Limb (tissue), 2 donors: ENCODE results near the gene TLK2.
A peak's percentile ranks its signal among the peaks of the same experiment; 100 is the strongest.

Experiments
- DNase-seq, 2 donors: peaks; one replicate each; pipeline ENCODE4 v3.0.0-alpha.2; 2016; ENCODE audit errors: extremely low spot score in 2 of 2

The TLK2 gene

DNA sequence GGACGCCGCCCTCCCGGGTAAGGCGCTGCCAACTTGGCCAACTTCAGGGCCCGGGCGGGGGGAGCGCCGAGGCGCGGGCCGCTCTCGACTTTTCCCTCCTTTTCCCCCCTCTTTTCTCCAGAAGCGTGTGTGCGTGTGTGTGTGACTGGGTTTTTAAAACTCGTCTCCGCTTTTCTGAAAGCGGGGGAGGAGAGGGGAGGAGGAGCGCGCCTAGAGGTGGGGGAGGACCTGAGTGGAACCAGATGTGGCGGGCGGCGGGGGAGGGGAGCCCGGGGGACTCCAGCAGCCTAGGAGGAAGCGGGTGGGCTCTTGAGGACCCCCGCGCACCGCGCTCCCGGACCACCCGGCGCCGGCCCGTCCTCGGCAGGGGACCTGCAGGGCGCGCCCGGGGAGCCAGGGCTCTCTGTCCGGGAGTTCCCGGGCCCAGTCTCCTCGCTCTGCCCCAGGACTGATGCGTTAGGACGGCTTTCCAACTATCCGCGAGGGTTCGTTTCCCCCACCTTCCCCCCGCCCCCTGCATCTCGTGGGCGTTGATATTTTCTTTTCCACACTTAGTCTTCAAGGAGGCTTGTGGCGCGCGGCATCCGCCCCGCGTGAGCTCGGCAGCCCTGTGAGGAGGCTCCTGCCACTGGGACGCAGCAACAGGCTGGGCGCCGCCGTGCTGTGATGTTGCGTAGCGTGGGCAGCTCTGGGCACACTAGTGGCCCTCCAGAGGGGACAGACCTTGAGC lies 149.4 kb downstream of the TLK2 start:
- peak; percentile 73 to 87 for DNase-seq

- peak in 1 of 2 donors; percentile 65 for DNase-seq
Measured at GRCh38 chr17:62628831-62629555, 150.4 kb downstream of the TLK2 start.

- no peak for DNase-seq
Measured at GRCh38 chr17:62629556-62630364, 151.1 kb downstream of the TLK2 start.

DNA sequence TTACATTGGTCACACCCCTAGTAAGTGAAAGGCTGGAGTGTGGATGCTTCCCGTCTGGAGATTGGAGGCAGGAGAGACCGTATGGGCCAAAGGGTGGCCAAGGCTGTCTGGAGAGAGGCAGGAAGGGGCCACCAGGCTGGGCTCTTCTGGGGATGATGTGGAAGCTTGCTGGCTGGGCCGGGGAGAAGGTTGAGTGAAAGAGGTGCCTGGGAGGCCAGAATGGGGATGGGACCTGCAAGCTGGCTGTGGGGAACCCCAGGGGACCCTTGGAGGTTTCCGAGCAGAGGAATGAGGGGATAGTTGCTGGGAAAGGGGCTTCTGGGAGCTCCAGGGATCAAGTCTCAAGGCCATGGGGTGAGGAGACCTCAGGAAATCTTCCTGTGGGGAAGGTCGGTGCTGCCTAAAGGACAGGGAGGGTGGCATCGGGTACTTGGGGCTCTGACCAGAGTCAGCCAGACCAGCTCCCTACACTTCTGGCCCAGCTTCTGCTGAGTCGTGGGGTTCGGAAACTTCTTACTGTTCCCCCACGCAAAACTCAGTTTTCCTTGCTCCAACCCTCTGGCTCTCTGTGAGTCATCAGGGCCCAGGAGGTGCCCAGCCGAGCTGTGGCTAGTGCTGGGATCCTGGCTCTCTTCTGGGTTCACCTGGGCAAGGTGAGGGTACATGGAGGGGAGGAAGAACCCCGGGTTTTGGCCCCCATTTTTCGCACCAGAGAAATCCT lies 151.9 kb downstream of the TLK2 start:
- DNase-seq: no peak

- DNase-seq: no peak
Measured at GRCh38 chr17:62631086-62631935, 152.7 kb downstream of the TLK2 start.

GRCh38 chr17:62631936-62632924 lies 153.6 kb downstream of the TLK2 start:
- no peak for DNase-seq

- no peak for DNase-seq
Measured at GRCh38 chr17:62637809-62638208, 159.2 kb downstream of the TLK2 start.

DNA sequence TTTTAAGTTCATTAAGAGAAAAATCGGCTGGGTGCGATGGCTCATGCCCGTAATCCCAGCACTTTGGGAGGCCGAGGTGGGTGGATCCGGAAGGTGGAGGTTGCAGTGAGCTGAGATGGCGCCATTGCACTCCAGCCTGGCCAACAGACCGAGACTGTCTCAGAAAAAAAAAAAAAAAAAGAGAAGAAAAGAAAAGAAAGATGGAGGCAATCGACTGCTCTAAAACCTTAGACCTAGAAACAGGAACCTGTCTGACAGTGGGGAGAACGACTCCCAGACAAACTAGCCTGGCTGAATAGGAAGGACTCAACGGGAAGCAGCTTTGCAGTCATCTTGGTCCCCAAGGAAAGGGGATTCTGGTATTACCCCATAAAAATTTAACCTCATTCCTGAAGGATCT lies 162.5 kb downstream of the TLK2 start:
- no peak for DNase-seq

DNA sequence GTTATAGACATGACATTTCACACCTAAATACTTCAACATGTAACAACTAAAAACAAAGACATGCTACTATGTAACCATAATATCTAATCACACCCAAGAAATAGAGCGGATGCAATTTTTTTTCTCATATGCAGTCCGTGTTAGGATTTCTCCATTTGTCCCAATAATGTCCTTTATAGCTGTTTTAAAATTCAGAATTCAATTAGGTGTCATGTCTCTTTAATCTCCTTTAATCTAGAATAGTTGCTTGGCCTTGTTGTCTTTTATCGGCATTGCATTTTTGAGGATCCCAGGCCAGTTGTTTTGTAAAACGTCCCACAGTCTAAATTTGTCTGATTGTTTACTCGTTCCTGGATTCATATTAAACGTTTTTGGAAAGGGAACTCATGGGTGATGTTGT lies 163.3 kb downstream of the TLK2 start:
- DNase-seq: no peak

DNA sequence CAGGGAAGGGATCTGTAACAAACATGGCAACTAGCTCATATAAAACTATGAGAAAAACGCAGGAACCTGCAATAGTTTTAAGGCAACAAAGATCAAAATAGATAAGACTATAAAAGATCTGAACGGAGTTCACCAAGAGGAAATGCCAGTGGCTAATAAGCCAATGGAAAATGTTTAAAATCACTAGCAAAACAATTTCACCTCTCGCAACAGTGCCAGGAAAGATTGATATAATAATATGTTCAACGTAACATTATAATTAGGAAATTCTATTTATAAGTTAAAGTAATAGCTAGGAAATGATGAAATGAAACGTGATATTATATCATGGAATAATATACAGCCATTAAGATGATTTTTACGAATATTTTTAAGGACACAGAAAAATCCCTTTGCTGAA lies 164.9 kb downstream of the TLK2 start:
- no peak for DNase-seq

- DNase-seq: no peak
Measured at GRCh38 chr17:62644487-62645173, 166.0 kb downstream of the TLK2 start.

GRCh38 chr17:62648251-62648955 lies 169.8 kb downstream of the TLK2 start:
- no peak for DNase-seq

GRCh38 chr17:62648956-62649294 lies 170.3 kb downstream of the TLK2 start:
- DNase-seq: no peak

DNA sequence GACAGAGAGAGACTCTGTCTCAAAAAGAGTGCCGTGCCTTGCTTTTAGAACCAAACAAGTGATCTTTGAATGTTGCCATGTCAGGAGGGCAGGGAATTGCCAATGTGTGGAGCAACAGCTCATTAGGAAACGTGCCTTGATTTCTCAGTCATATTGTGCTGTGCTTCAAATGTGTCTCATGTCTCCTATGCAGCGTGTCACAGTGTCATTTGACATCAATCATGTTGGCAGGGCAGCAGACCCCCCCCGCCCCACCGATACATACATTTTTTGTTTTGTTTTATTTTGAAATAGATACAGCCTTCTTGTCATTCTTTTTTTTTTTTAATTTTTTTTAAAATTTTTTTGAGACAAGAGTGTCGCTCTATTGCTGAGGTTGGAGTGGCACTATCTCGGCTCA lies 170.9 kb downstream of the TLK2 start:
- no peak for DNase-seq

- DNase-seq: no peak
Measured at GRCh38 chr17:62650587-62650986, 172.0 kb downstream of the TLK2 start.

GRCh38 chr17:62652251-62653001 lies 173.8 kb downstream of the TLK2 start:
- DNase-seq: peak in 1 of 2 donors; percentile 66

DNA sequence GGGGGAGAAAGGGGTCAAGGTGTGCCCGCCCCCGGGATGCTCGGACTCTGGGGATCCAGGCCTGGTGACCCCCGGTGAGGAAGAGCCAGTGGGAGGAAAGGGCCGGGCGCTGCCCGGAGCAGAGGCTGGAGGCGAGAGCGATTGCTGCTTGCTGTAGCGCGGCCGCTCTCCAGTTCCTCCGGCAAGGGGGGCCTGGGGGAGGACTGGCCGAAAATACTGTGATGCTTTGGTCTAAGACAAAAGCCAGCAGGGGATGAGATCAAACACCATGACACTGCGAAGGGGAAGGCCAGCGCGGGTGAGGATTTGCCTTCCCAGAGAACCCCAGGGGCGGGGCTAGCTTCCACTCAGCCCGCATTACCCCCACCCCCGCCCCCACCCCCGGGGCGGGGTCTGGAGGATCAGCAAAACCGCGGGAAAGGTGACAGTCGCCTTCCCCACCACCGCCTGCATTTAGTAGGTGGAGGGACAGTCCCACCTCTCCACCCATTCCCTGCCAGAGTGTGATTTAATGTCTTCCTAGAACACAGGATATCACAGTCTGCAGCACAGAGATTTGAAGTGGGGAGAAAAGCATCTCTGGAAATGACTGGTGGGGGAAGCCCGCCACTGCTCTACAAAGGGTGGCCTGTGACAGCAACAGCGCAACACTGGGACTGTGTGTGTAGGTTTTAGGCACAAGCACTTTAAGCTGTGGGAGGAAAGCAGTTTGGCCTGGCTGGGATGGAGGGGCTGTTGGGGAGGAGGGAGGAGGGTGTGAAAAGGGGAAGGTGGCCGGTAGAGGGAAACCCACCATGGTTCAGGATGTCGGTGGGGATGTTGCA lies 174.6 kb downstream of the TLK2 start:
- DNase-seq: peak; percentile 40 to 79
